Ovary (tissue), 9 donors: ENCODE measurements around the gene RHBDL2. TPM values are rescaled to one million over a fixed set of nuclear protein-coding genes. Genes with fewer than 3 reads are reported as not detected.

Source experiments
- DNase-seq, 5 donors: peaks; one replicate each; pipeline ENCODE4 v3.0.0-alpha.2; 2019 to 2020
- H3K27ac ChIP-seq, 2 donors: fragments of 200-600 bp; one replicate each; pipeline versions ENCODE4 v1.5.1 to v1.8.0; 2019 to 2022
- H3K27me3 ChIP-seq: fragments of 200-600 bp; one replicate; pipeline ENCODE4 v1.8.0; 2022
- H3K36me3 ChIP-seq: fragments of 200-600 bp; sonication (generic); one replicate; pipeline ENCODE4 v1.5.1; 2019
- H3K4me1 ChIP-seq: one replicate; pipeline ENCODE4 v1.8.1; 2013; ENCODE audit warnings: mild to moderate bottlenecking, moderate library complexity; ENCODE audit not compliant: insufficient read depth
- H3K4me3 ChIP-seq: fragments of 200-600 bp; sonication (generic); one replicate; pipeline ENCODE4 v1.5.1; 2017
- H3K9me3 ChIP-seq, 2 donors: fragments of 200-600 bp in 1 of 2; sonication (generic) in 1 of 2; one replicate each; pipeline versions ENCODE4 v1.5.1 to v1.8.1; 2013 to 2019; ENCODE audit warnings: mild to moderate bottlenecking in 1 of 2, moderate library complexity in 1 of 2
- CTCF ChIP-seq, 3 donors: fragments of 450-650 bp in 2 of 3; fragments of 200-600 bp in 1 of 3; IDR thresholded peaks; one replicate each; pipeline versions ENCODE4 v1.5.1 to v1.8.0; 2016 to 2022; ENCODE audit warnings: antibody characterized with exemption in 3 of 3, mild to moderate bottlenecking in 1 of 3
- EP300 ChIP-seq: sonication (generic); formaldehyde crosslinking; IDR thresholded peaks from one replicate; pipeline ENCODE4 v1.6.1; 2017; ENCODE audit warnings: antibody characterized with exemption
- POLR2A ChIP-seq: fragments of 450-650 bp; IDR thresholded peaks from one replicate; pipeline ENCODE4 v1.6.1; 2017; ENCODE audit warnings: antibody characterized with exemption, mild to moderate bottlenecking, moderate library complexity
- WGBS, 3 donors: extraction: QIAGEN DNeasy Blood & Tissue Kit in 1 of 3; methylation state at CpG; one replicate each; pipeline versions ENCODE4 v1.1.5 to v1.1.7; 2013 to 2017; 5-methylcytosine and 5-hydroxymethylcytosine counted together
- intact Hi-C, 4 donors: fragments of 100-400 bp; cut with DNase I; formaldehyde crosslinking; loops; one replicate each; pipeline versions ENCODE4 v1.11.0 to v1.15.1; 2022 to 2023
- polyA plus RNA-seq, 2 donors: library from polyadenylated mRNA; stranded (reverse); fragments of 200-250 nt in 1 of 2; fragments of 350-450 nt in 1 of 2; fragmentation: Illumina TruSeq in 1 of 2; extraction: RNeasy Lipid Tissue Mini Kit (QIAGEN cat#74804) in 1 of 2; gene quantifications; one replicate each; pipeline ENCODE4 v1.2.3, GENCODE V29; 2013 to 2014
- total RNA-seq, 7 donors: library from RNA; depleted of rRNA in 2 of 7; stranded (reverse); fragments of >200 nt in 2 of 7; fragmentation: NEBNext Ultra II Directional in 3 of 7; extraction: Animal tissue kit (Norgen Biotek cat#: 25700) in 3 of 7; gene quantifications; one replicate each; pipeline versions ENCODE4 v1.1.0 to v1.2.4, GENCODE V29; 2016 to 2023
- donor health status: DM: no; HTN: no; CAD: no; lungs with moderate emphysema.
- donor health status: DM: no; HTN: no; CAD: no.
- donor health status: Bipolar disorder and iron deficiency.
- donor health status: DM: yes; HTN: yes; CAD: no.
- donor health status: DM: no; HTN: no; CAD: no.
- donor health status: DM: yes; HTN: yes; CAD: no.

The RHBDL2 gene
- total and polyA plus RNA-seq, 9 donors, result 0.10 to 0.35 (median 0.24) TPM; not detected in 3

GRCh38 chr1:38942664-38943428, 1.2 kb upstream of the RHBDL2 start:
- Histone ChIP-seq H3K27me3 (no peaks in the 10 kb centered on the region), H3K36me3 (no peaks in the 10 kb centered on the region), H3K4me3 (no peak overlapping the region), H3K9me3 (no peaks in the 10 kb centered on the region), H3K4me1 (peaks cover 6% of the 10 kb centered on the region), H3K27ac (no peak overlapping the region)
- intact Hi-C loops, result no loop called here
- no peak for DNase-seq
- WGBS, 3 donors, result 95 to 96% (median 95%) methylated on average over 10 of the region's 10 CpGs
- no peak for TF ChIP-seq EP300
- TF ChIP-seq CTCF (IDR thresholded peaks at IDR 0.05), result no peak
- no peak for TF ChIP-seq POLR2A

GRCh38 chr1:38941093-38941492, 537 bp downstream of the RHBDL2 start:
- intact Hi-C loops, result no loop called here
- H3K4me1 ChIP-seq, result peaks cover 6% of the 10 kb centered on the region
- peak overlapping the region; percentile 32 for H3K4me3 ChIP-seq
- DNase-seq, result no peak
- no peak for TF ChIP-seq EP300
- no peak for TF ChIP-seq CTCF (IDR thresholded peaks at IDR 0.05)
- no peak for TF ChIP-seq POLR2A
- no peaks in the 10 kb centered on the region for H3K9me3 ChIP-seq
- no peaks in the 10 kb centered on the region for H3K36me3 ChIP-seq
- 24 to 26% (median 25%) methylated on average over 4 of the region's 4 CpGs for WGBS, 3 donors
- no peak overlapping the region for H3K27ac ChIP-seq
- no peaks in the 10 kb centered on the region for H3K27me3 ChIP-seq

DNA sequence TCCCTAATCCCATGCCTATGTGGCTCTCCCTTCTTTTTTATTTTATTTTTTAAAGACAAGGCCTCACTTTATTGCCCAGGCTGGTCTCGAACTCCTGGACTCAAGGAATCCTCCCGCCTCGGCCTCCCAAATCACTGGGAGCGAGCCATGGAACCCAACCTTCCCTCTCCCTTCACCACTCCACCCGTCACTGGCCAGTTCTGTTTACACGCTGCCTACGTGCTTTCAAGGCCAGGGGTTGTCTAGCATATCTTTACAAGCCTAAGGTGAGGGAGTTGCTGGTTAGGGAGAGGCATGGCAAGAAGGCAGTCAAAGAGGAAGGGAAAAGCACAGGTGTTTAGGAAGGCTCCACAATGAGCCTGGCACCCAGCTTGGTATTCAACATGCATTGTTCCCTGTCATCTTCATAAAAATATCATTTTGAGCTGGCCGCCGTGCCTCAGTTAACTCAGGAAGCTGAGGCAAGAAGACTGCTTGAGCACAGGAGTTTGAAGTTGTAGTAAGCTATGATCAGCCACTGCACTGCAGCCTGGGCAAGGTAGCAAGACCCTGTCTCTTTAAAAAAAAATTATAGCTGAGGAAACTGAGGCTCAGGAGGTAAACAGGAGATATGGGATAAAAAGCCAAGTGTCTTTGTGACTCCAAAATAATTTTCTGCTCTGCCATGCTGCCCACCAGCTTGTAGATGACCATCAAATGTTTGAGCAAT, 1.1 kb downstream of the RHBDL2 start:
- intact Hi-C loops, result no loop called here
- Histone ChIP-seq H3K27ac (no peak overlapping the region), H3K9me3 (no peaks in the 10 kb centered on the region), H3K4me1 (peaks cover 6% of the 10 kb centered on the region), H3K4me3 (no peak overlapping the region), H3K36me3 (no peaks in the 10 kb centered on the region), H3K27me3 (no peaks in the 10 kb centered on the region)
- DNase-seq, result no peak
- WGBS, 3 donors, result 80 to 85% (median 84%) methylated on average over 9 of the region's 9 CpGs
- no peak for TF ChIP-seq CTCF (IDR thresholded peaks at IDR 0.05)
- TF ChIP-seq EP300, result no peak
- TF ChIP-seq POLR2A, result no peak

GRCh38 chr1:38938722-38939260, 2.8 kb downstream of the RHBDL2 start:
- H3K27ac ChIP-seq, result no peak overlapping the region
- TF ChIP-seq POLR2A (no peak), EP300 (no peak), CTCF (IDR thresholded peaks at IDR 0.05) (no peak)
- peaks cover 6% of the 10 kb centered on the region for H3K4me1 ChIP-seq
- H3K4me3 ChIP-seq, result no peak overlapping the region
- intact Hi-C loops, result no loop called here
- H3K36me3 ChIP-seq, result no peaks in the 10 kb centered on the region
- DNase-seq, result no peak
- no peaks in the 10 kb centered on the region for H3K9me3 ChIP-seq
- WGBS, 3 donors, result 60 to 63% (median 60%) methylated on average over 4 of the region's 4 CpGs
- no peaks in the 10 kb centered on the region for H3K27me3 ChIP-seq
